Measurements from ENCODE around the gene MRC1. TPM values are rescaled to one million over a fixed set of nuclear protein-coding genes. Genes with fewer than 3 reads are reported as not detected.

Gene MRC1
- not detected in 2 replicates for total RNA-seq

GRCh38 chr10:17808971-17809841, at the start of gene MRC1:
Gene MRC1, plus strand, starts transcription at chr10:17809348. Its CDS starts 118 bp downstream, at chr10:17809466.

GRCh38 chr10:17951868-17952371, 142.8 kb downstream of the MRC1 start, which contains the start of gene SLC39A12:
Gene SLC39A12, plus strand, starts transcription at chr10:17951918. Its CDS starts 1,359 bp downstream, at chr10:17953277.

Other genes with a start within 250 kb of the MRC1 start
- gene HACD1, start 192.0 kb upstream of the MRC1 start, total RNA-seq = 18.6 and 24.2 TPM in 2 replicates
- gene STAM, start 165.2 kb upstream of the MRC1 start, total RNA-seq = 15.3 and 20.7 TPM in 2 replicates
- gene TMEM236, start 57.1 kb upstream of the MRC1 start, total RNA-seq = not detected in 2 replicates
- gene SLC39A12, start 142.6 kb downstream of the MRC1 start, total RNA-seq = not detected in 2 replicates